Endothelial cell of umbilical vein (primary cell): Measurements from ENCODE around the gene TMC2.

ENCODE experiments used
- EZH2 ChIP-seq: IDR thresholded peaks from 2 replicates; pipeline ENCODE4 v1.6.1; 2012; ENCODE audit warnings: borderline replicate concordance, low read depth, mild to moderate bottlenecking, moderate library complexity, low read length, inconsistent platforms; ENCODE audit not compliant: severe bottlenecking
- FOS ChIP-seq: IDR thresholded peaks from 2 replicates; pipeline ENCODE4 v1.6.1; 2011; ENCODE audit warnings: mild to moderate bottlenecking, low read length, moderate library complexity, borderline replicate concordance; ENCODE audit not compliant: insufficient read depth
- GATA2 ChIP-seq: IDR thresholded peaks from 2 replicates; pipeline ENCODE4 v1.7.0; 2011; ENCODE audit warnings: low read depth, mild to moderate bottlenecking, moderate library complexity, mixed read lengths, low read length; ENCODE audit not compliant: insufficient read length, insufficient read depth
- JUN ChIP-seq: IDR thresholded peaks from 2 replicates; pipeline ENCODE4 v1.6.1; 2011; ENCODE audit warnings: borderline replicate concordance, low read depth; ENCODE audit not compliant: insufficient read length, insufficient read depth
- MYC ChIP-seq: IDR thresholded peaks from one replicate; pipeline ENCODE4 v1.6.1; 2011; ENCODE audit warnings: mild to moderate bottlenecking, low read depth, low read length
- POLR2A ChIP-seq: IDR thresholded peaks from 2 replicates; pipeline ENCODE4 v1.6.1; 2012; ENCODE audit warnings: low read depth, mild to moderate bottlenecking, control low read depth, low read length
- POLR2AphosphoS5 ChIP-seq: IDR thresholded peaks from 2 replicates; pipeline ENCODE4 v1.6.1; 2012; ENCODE audit warnings: low read depth, mild to moderate bottlenecking, control low read depth, low read length, moderate library complexity; ENCODE audit not compliant: insufficient read depth
- TF ChIP-seq, protein P1 (sequence below), 2 donors: IDR thresholded peaks; 1 replicate in 1 of 2; 2 replicates in 1 of 2; pipeline ENCODE4 v1.5.1; 2011; ENCODE audit warnings: low read length in 2 of 2, mild to moderate bottlenecking in 2 of 2, moderate library complexity in 2 of 2, control low read depth in 1 of 2, inconsistent platforms in 1 of 2, low read depth in 1 of 2; ENCODE audit not compliant: insufficient read depth in 1 of 2; ENCODE audit errors: extremely low read depth in 1 of 2
- TF ChIP-seq, protein P2 (sequence below): IDR thresholded peaks from 2 replicates; pipeline ENCODE4 v1.6.1; 2011; ENCODE audit not compliant: insufficient read depth, insufficient read length

DNA sequence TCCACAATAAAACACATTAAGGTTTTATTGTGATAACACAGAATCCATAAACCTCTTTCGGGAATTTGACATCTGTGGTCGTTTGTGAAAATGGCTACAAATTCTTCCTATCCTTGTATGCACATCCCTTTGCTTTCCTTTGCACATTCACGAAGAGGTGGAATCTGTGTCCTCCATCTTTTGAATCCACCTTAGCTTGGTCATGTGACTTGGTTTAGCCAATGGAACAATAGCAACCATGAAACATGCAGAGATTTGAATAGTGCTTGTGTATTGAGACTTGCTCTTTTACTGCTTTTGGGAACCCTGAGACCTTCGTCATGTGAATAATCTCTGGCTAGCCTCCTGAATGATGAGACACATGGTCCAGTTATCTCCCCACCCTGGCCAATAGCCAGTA is 66.4 kb downstream of the TMC2 start:
- TF ChIP-seq, protein P1, sequence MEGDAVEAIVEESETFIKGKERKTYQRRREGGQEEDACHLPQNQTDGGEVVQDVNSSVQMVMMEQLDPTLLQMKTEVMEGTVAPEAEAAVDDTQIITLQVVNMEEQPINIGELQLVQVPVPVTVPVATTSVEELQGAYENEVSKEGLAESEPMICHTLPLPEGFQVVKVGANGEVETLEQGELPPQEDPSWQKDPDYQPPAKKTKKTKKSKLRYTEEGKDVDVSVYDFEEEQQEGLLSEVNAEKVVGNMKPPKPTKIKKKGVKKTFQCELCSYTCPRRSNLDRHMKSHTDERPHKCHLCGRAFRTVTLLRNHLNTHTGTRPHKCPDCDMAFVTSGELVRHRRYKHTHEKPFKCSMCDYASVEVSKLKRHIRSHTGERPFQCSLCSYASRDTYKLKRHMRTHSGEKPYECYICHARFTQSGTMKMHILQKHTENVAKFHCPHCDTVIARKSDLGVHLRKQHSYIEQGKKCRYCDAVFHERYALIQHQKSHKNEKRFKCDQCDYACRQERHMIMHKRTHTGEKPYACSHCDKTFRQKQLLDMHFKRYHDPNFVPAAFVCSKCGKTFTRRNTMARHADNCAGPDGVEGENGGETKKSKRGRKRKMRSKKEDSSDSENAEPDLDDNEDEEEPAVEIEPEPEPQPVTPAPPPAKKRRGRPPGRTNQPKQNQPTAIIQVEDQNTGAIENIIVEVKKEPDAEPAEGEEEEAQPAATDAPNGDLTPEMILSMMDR (IDR thresholded peaks at IDR 0.05; ENCODE audit: extremely low read depth in 1 of 2, insufficient read depth in 1 of 2, low read depth in 1 of 2, low read length in 2 of 2): no peak
- no peak for TF ChIP-seq JUN
- TF ChIP-seq FOS: no peak
- TF ChIP-seq POLR2A: no peak
- TF ChIP-seq EZH2: no peak
- no peak for TF ChIP-seq POLR2AphosphoS5
- TF ChIP-seq, protein P2, sequence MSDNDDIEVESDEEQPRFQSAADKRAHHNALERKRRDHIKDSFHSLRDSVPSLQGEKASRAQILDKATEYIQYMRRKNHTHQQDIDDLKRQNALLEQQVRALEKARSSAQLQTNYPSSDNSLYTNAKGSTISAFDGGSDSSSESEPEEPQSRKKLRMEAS: no peak
- no peak for TF ChIP-seq MYC
- TF ChIP-seq GATA2: no peak
